Natural killer cell (primary cell): ENCODE results near the gene BRD3. TPM values are rescaled to one million over a fixed set of nuclear protein-coding genes. Genes with fewer than 3 reads are reported as not detected.
A peak's percentile ranks its signal among the peaks of the same experiment; 100 is the strongest.

ENCODE experiments used
- ATAC-seq, 3 donors: fragments of 150-1000 bp in 2 of 3; fragments of 200-7000 bp in 1 of 3; cut with Tn5 transposase; 1 replicate in 1 of 3; 2 replicates in 2 of 3; pipeline ENCODE4 v1.10.0; 2021; ENCODE audit warnings: mild to moderate bottlenecking in 2 of 3, moderate library complexity in 2 of 3
- DNase-seq, 2 donors: peaks; one replicate each; pipeline versions ENCODE4 v3.0.0 to v3.0.0-alpha.2; 2013 to 2021; ENCODE audit warnings: mixed read lengths in 1 of 2
- H3K27ac ChIP-seq: one replicate; pipeline ENCODE4 v1.5.1; 2013; ENCODE audit warnings: mild to moderate bottlenecking, low read length
- H3K27me3 ChIP-seq: one replicate; pipeline ENCODE4 v1.6.1; 2013; ENCODE audit warnings: low read length; ENCODE audit not compliant: control insufficient read depth, insufficient read depth
- H3K36me3 ChIP-seq: one replicate; pipeline ENCODE4 v1.6.1; 2013; ENCODE audit warnings: low read length; ENCODE audit not compliant: control insufficient read depth, insufficient read depth
- H3K4me1 ChIP-seq: one replicate; pipeline ENCODE4 v1.6.1; 2013; ENCODE audit warnings: low read length; ENCODE audit not compliant: control insufficient read depth, insufficient read depth
- H3K4me3 ChIP-seq: one replicate; pipeline ENCODE4 v1.5.1; 2013; ENCODE audit warnings: low read length
- H3K9me3 ChIP-seq: one replicate; pipeline ENCODE4 v1.6.1; 2013; ENCODE audit warnings: low read length; ENCODE audit not compliant: control insufficient read depth, insufficient read depth
- H3K27ac Mint-ChIP-seq, 2 donors: one replicate each; pipeline ENCODE4 v1.8.0; 2022; ENCODE audit warnings: mild to moderate bottlenecking in 2 of 2, mixed read lengths in 2 of 2, moderate library complexity in 1 of 2
- H3K27me3 Mint-ChIP-seq, 2 donors: one replicate each; pipeline ENCODE4 v1.8.0; 2022; ENCODE audit warnings: low read depth in 2 of 2, mixed read lengths in 2 of 2
- H3K36me3 Mint-ChIP-seq: one replicate; pipeline ENCODE4 v1.8.0; 2022; ENCODE audit warnings: mixed read lengths
- H3K4me1 Mint-ChIP-seq, 2 donors: one replicate each; pipeline ENCODE4 v1.8.0; 2022; ENCODE audit warnings: mixed read lengths in 2 of 2
- H3K4me3 Mint-ChIP-seq: one replicate; pipeline ENCODE4 v1.8.0; 2022; ENCODE audit warnings: mild to moderate bottlenecking, moderate library complexity, mixed read lengths
- H3K9me3 Mint-ChIP-seq, 2 donors: one replicate each; pipeline ENCODE4 v1.8.0; 2022; ENCODE audit warnings: mixed read lengths in 2 of 2
- CTCF ChIP-seq: fragments of 200-600 bp; IDR thresholded peaks from one replicate; pipeline ENCODE4 v1.8.0; 2022; ENCODE audit warnings: antibody characterized with exemption
- WGBS: methylation state at CpG from one replicate; pipeline ENCODE4 v1.1.7; 2013; ENCODE audit warnings: missing lambda C conversion rate; ENCODE audit not compliant: insufficient coverage; 5-methylcytosine and 5-hydroxymethylcytosine counted together
- intact Hi-C: fragments of 100-400 bp; cut with micrococcal nuclease; formaldehyde crosslinking; loops from one replicate; pipeline ENCODE4 v1.14.2; 2022
- total RNA-seq, 4 donors: library from RNA; stranded (reverse); fragments of 120-200 nt in 1 of 4; gene quantifications; one replicate each; pipeline versions ENCODE4 v1.2.3 to v1.2.4, GENCODE V29; 2013 to 2022

BRD3 gene
- total RNA-seq, 3 donors from 2014 or later (not counting 1 experiment from before 2014, with no cell fraction given) = 52.8 to 63.0 (median 52.8) TPM

- Mint-ChIP-seq H3K4me3 (no peak overlapping the region), H3K36me3 (peaks cover 7% of the 10 kb centered on the region), H3K27ac (no peak overlapping the region), H3K9me3 (no peaks in the 10 kb centered on the region), H3K27me3 (no peaks in the 10 kb centered on the region), H3K4me1 (peaks cover 0 to 5% of the 10 kb centered on the region in 2 donors)
- TF ChIP-seq CTCF = no peak
- intact Hi-C loops = no loop called here
- 96% methylated on average over 53 of the region's 53 CpGs for WGBS
- peaks cover 78% of the 10 kb centered on the region for H3K36me3 ChIP-seq
- H3K27ac ChIP-seq = no peak overlapping the region
- ATAC-seq = no peak
- H3K4me3 ChIP-seq = no peak overlapping the region
- H3K27me3 ChIP-seq = no peaks in the 10 kb centered on the region
- no peaks in the 10 kb centered on the region for H3K4me1 ChIP-seq
- no peaks in the 10 kb centered on the region for H3K9me3 ChIP-seq
- DNase-seq = no peak
Measured at GRCh38 chr9:134047868-134048581, 19.8 kb downstream of the BRD3 start.

GRCh38 chr9:134046894-134047681 lies 20.7 kb downstream of the BRD3 start:
- intact Hi-C loops = no loop called here
- no peak overlapping the region for H3K4me3 ChIP-seq
- Mint-ChIP-seq H3K27ac (peak overlapping the region in 1 of 2 donors; percentile 20), H3K36me3 (peaks cover 7% of the 10 kb centered on the region), H3K4me3 (no peak overlapping the region), H3K4me1 (peaks cover 0 to 5% of the 10 kb centered on the region in 2 donors), H3K27me3 (no peaks in the 10 kb centered on the region), H3K9me3 (no peaks in the 10 kb centered on the region)
- no peak overlapping the region for H3K27ac ChIP-seq
- no peak for TF ChIP-seq CTCF
- ATAC-seq = no peak
- no peaks in the 10 kb centered on the region for H3K4me1 ChIP-seq
- H3K9me3 ChIP-seq = no peaks in the 10 kb centered on the region
- no peaks in the 10 kb centered on the region for H3K27me3 ChIP-seq
- 94% methylated on average over 19 of the region's 21 CpGs for WGBS
- peaks cover 70% of the 10 kb centered on the region for H3K36me3 ChIP-seq
- no peak for DNase-seq

GRCh38 chr9:134045841-134046544 lies 21.8 kb downstream of the BRD3 start:
- WGBS = 95% methylated on average over 26 of the region's 26 CpGs
- TF ChIP-seq CTCF = no peak
- no peak overlapping the region for H3K27ac Mint-ChIP-seq
- H3K27me3 Mint-ChIP-seq = no peaks in the 10 kb centered on the region
- Histone ChIP-seq H3K27me3 (no peaks in the 10 kb centered on the region), H3K36me3 (peaks cover 70% of the 10 kb centered on the region), H3K4me1 (no peaks in the 10 kb centered on the region), H3K4me3 (no peak overlapping the region), H3K27ac (no peak overlapping the region), H3K9me3 (no peaks in the 10 kb centered on the region)
- H3K4me3 Mint-ChIP-seq = no peak overlapping the region
- no peaks in the 10 kb centered on the region for H3K4me1 Mint-ChIP-seq
- intact Hi-C loops = no loop called here
- ATAC-seq (no peak), DNase-seq (no peak)
- no peaks in the 10 kb centered on the region for H3K36me3 Mint-ChIP-seq
- H3K9me3 Mint-ChIP-seq = no peaks in the 10 kb centered on the region
